MM.1S (cell line): ENCODE measurements around the gene POLN.

Experiments used
- DNase-seq: peaks from one replicate; pipeline ENCODE4 v3.0.0-alpha.2; 2015
- H2AFZ ChIP-seq: fragments of 300-600 bp; sonication (generic); 2 replicates; pipeline ENCODE4 v1.6.0; 2016; ENCODE audit warnings: antibody characterized with exemption, low read length
- H3F3A ChIP-seq: fragments of 300-600 bp; sonication (generic); 2 replicates; pipeline ENCODE4 v1.6.1; 2016; ENCODE audit warnings: mild to moderate bottlenecking, antibody characterized with exemption, low read length, moderate library complexity, mixed read lengths; ENCODE audit not compliant: insufficient read depth
- H3K27ac ChIP-seq: fragments of 300-600 bp; sonication (generic); 2 replicates; pipeline ENCODE4 v1.5.1; 2016; ENCODE audit warnings: mild to moderate bottlenecking, low read length
- H3K27me3 ChIP-seq: fragments of 300-600 bp; sonication (generic); replicated peaks from 2 replicates; pipeline ENCODE4 v1.6.0; 2016; ENCODE audit warnings: low read length; ENCODE audit not compliant: insufficient read depth
- H3K36me3 ChIP-seq: fragments of 300-600 bp; sonication (generic); replicated peaks from 2 replicates; pipeline ENCODE4 v1.6.1; 2016; ENCODE audit warnings: mild to moderate bottlenecking, low read length, mixed read lengths; ENCODE audit not compliant: insufficient read depth
- H3K4me1 ChIP-seq: fragments of 300-600 bp; sonication (generic); 2 replicates; pipeline ENCODE4 v1.6.1; 2016; ENCODE audit warnings: low read length, mixed read lengths
- H3K4me2 ChIP-seq: fragments of 300-600 bp; sonication (generic); 2 replicates; pipeline ENCODE4 v1.6.0; 2016; ENCODE audit warnings: low read depth, low read length
- H3K4me3 ChIP-seq: fragments of 300-600 bp; sonication (generic); 2 replicates; pipeline ENCODE4 v1.5.1; 2016; ENCODE audit warnings: low read length, mixed read lengths
- H3K79me2 ChIP-seq: fragments of 300-600 bp; sonication (generic); 2 replicates; pipeline ENCODE4 v1.6.1; 2016; ENCODE audit warnings: mixed run types, low read length, mixed read lengths
- H3K9ac ChIP-seq: fragments of 300-600 bp; sonication (generic); 2 replicates; pipeline ENCODE4 v1.6.1; 2016; ENCODE audit warnings: low read length, mixed read lengths
- H3K9me2 ChIP-seq: fragments of 300-600 bp; sonication (generic); replicated peaks from 2 replicates; pipeline ENCODE4 v1.6.1; 2016; ENCODE audit warnings: mild to moderate bottlenecking, low read length, mixed read lengths; ENCODE audit not compliant: insufficient read depth
- H3K9me3 ChIP-seq: fragments of 300-600 bp; sonication (generic); replicated peaks from 2 replicates; pipeline ENCODE4 v1.6.1; 2016; ENCODE audit warnings: mild to moderate bottlenecking, low read length, mixed read lengths; ENCODE audit not compliant: insufficient read depth
- H4K20me1 ChIP-seq: fragments of 300-600 bp; sonication (generic); 2 replicates; pipeline ENCODE4 v1.6.1; 2016; ENCODE audit warnings: mild to moderate bottlenecking, low read length, moderate library complexity, mixed read lengths; ENCODE audit not compliant: insufficient read depth
- CTCF ChIP-seq: fragments of 300-600 bp; sonication (generic); IDR thresholded peaks from 2 replicates; pipeline ENCODE4 v1.5.1; 2016; ENCODE audit warnings: antibody characterized with exemption, low read length, mixed read lengths
- EZH2 ChIP-seq: fragments of 300-600 bp; sonication (generic); optimal IDR thresholded peaks from 2 replicates; pipeline ENCODE3; 2017; ENCODE audit warnings: low read depth, mild to moderate bottlenecking, antibody characterized with exemption, low read length, mixed read lengths
- EZH2phosphoT487 ChIP-seq: fragments of 300-600 bp; sonication (generic); IDR thresholded peaks from 2 replicates; pipeline ENCODE4 v1.6.1; 2018; ENCODE audit warnings: antibody characterized with exemption, low read length

POLN gene

GRCh38 chr4:2273221-2273620, 31.3 kb upstream of the POLN start:
- no peak overlapping the region for H3K27ac ChIP-seq
- H3K4me3 ChIP-seq, result no peak overlapping the region
- no peak for DNase-seq
- H3K36me3 ChIP-seq, result no peaks in the 10 kb centered on the region
- no peaks in the 10 kb centered on the region for H4K20me1 ChIP-seq
- H2AFZ ChIP-seq, result no peak overlapping the region
- no peaks in the 10 kb centered on the region for H3F3A ChIP-seq
- H3K9ac ChIP-seq, result no peak overlapping the region
- H3K4me1 ChIP-seq, result no peaks in the 10 kb centered on the region
- H3K27me3 ChIP-seq, result no peaks in the 10 kb centered on the region
- no peak overlapping the region for H3K4me2 ChIP-seq
- TF ChIP-seq EZH2 (no peak), CTCF (no peak), EZH2phosphoT487 (no peak)
- H3K79me2 ChIP-seq, result no peaks in the 10 kb centered on the region
- no peaks in the 10 kb centered on the region for H3K9me2 ChIP-seq
- H3K9me3 ChIP-seq, result no peaks in the 10 kb centered on the region

DNA sequence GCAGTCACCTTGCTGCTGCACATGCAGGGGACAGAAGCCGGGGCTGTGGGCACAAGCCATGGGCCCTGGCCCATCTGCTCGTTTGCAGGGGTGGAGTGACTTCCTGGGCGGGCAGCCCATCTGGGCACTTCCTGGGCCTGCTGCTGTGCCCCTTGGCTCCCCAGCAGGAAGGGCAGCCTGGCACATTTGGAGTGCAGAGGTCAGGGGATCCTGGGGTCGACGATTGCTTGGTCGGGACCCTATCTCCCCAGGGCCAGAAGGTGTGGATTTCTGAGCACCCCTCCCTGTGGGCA, 30.9 kb upstream of the POLN start:
- no peak overlapping the region for H3K27ac ChIP-seq
- no peaks in the 10 kb centered on the region for H3F3A ChIP-seq
- TF ChIP-seq EZH2phosphoT487 (no peak), CTCF (no peak), EZH2 (no peak)
- H4K20me1 ChIP-seq, result no peaks in the 10 kb centered on the region
- DNase-seq, result no peak
- H3K9ac ChIP-seq, result no peak overlapping the region
- no peaks in the 10 kb centered on the region for H3K36me3 ChIP-seq
- H3K4me2 ChIP-seq, result no peak overlapping the region
- H3K4me3 ChIP-seq, result no peak overlapping the region
- H3K4me1 ChIP-seq, result no peaks in the 10 kb centered on the region
- H3K9me3 ChIP-seq, result no peaks in the 10 kb centered on the region
- no peak overlapping the region for H2AFZ ChIP-seq
- no peaks in the 10 kb centered on the region for H3K79me2 ChIP-seq
- no peaks in the 10 kb centered on the region for H3K27me3 ChIP-seq
- no peaks in the 10 kb centered on the region for H3K9me2 ChIP-seq

GRCh38 chr4:2272026-2272827, 30.3 kb upstream of the POLN start:
- Histone ChIP-seq H3F3A (no peaks in the 10 kb centered on the region), H3K9ac (no peak overlapping the region), H3K27me3 (no peaks in the 10 kb centered on the region), H3K9me2 (no peaks in the 10 kb centered on the region), H3K79me2 (no peaks in the 10 kb centered on the region), H2AFZ (no peak overlapping the region), H3K4me1 (no peaks in the 10 kb centered on the region), H3K4me3 (no peak overlapping the region), H3K36me3 (no peaks in the 10 kb centered on the region), H3K4me2 (no peak overlapping the region), H3K27ac (no peak overlapping the region), H4K20me1 (no peaks in the 10 kb centered on the region), H3K9me3 (no peaks in the 10 kb centered on the region)
- TF ChIP-seq EZH2phosphoT487 (no peak), EZH2 (no peak), CTCF (no peak)
- no peak for DNase-seq
